ENCODE data around the gene ZNF778.

Gene ZNF778

GRCh38 chr16:89217388-89218191, at the start of gene ZNF778:
Gene ZNF778, plus strand, starts transcription at chr16:89217703. Its CDS starts 3,425 bp downstream, at chr16:89221128.
- intact Hi-C loops (cut with DNase I), result loop anchor here (1.0 to 5.0 kb wide), 4 partner anchors 23 to 511 kb away; partner anchors contain the start of genes CTU2, GALNS, RNF166 and TRAPPC2L

GRCh38 chr16:89168381-89169189, 48.9 kb upstream of the ZNF778 start:
- intact Hi-C loops (cut with DNase I), result loop anchor here (5.0 kb wide), 1 partner anchor 431 kb away; no protein-coding TSS in a partner anchor
- no peak for DNase-seq

More at GRCh38 chr16:89217388-89218191, at the start of gene ZNF778:
- DNase-seq, result peak; percentile 63 to 98 (median 81)

- intact Hi-C loops (cut with DNase I), result loop anchor here (5.0 to 10.0 kb wide), 2 partner anchors 432 to 535 kb away; partner anchors contain the start of gene IL17C
- no peak for DNase-seq
These were observed 47.7 kb upstream of the ZNF778 start for GRCh38 chr16:89169778-89170177.

- intact Hi-C loops (cut with DNase I), result loop anchor here (10.0 kb wide), 1 partner anchor 536 kb away; the partner anchor contains the start of gene IL17C
- DNase-seq, result no peak
These were observed 46.9 kb upstream of the ZNF778 start for GRCh38 chr16:89170346-89171215.

DNA sequence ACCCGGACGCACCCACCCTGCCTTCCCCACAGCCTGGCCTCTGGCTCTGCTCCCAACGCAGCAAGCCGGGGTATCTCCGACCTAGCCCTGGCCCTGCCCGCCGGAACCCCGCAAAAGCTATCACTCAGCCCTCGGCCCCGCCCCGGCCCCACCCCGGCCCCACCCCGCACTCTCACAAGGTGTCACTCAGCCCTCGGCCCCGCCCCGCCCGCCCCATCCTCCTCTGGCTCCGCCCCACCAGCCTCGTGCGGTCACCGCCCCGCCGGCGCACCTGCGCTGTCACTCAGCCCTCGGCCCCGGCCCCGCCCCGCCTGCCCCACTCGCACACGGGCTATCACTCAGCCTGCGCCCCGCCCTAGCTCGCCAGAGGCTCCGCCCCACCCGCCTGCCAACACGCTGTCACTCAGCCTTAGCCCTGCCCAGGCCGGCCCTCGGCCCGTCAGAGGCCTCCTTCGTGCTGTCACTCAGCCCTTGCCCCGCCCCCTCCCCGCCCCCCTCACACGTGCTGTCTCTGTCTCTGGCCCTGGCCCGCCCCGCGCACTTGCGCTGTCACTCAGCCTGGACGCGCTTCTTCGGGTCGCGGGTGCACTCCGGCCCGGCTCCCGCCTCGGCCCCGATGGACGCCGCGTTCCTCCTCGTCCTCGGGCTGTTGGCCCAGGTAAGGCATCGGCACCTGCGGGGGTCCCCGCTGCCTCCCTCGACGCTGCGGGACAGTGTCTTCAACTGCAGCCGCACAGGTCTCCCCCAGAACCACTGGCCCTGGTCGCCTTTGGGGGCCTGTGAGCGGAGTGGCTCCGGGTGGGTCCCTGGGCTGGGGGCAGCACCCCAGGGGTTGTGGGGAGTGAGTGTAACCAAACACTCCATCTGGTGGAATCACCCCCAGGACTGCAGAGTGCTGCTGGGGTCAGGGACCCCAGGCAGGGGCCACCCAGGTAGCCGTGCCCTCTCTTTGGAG, 46.0 kb upstream of the ZNF778 start, which contains the start of gene CDH15:
Gene CDH15, plus strand, starts transcription at position 533 of the 955 bp plus-strand sequence. Its CDS starts 84 bp downstream, at position 617.
- intact Hi-C loops (cut with DNase I), result loop anchor here (10.0 kb wide), 1 partner anchor 537 kb away; the partner anchor contains the start of gene IL17C
- DNase-seq, result peak; percentile 66 to 98 (median 84)

DNA sequence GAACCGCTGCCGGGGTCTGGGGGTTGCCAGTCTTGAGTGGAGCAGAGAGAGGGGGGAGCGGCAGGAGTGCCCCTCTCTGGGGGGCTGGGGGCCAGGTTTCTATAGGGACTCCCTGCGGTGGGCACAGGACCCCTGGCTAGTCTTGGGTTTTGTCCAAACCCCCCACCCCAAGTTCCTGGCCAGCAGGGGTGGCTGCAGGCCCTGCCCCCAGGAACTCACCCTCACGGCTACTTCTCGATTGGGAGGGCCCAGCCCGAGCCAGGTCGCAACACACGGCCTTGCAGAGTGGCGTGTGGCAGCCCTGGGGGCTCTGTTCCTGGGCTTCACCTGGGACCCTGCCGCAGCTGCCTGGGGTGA, 45.4 kb upstream of the ZNF778 start:
- intact Hi-C loops (cut with DNase I), result loop anchor here (10.0 kb wide), 1 partner anchor 537 kb away; the partner anchor contains the start of gene IL17C
- DNase-seq, result no peak

- intact Hi-C loops (cut with DNase I), result loop anchor here (10.0 kb wide), 1 partner anchor 538 kb away; the partner anchor contains the start of gene IL17C
- DNase-seq, result no peak
These were observed 44.9 kb upstream of the ZNF778 start for GRCh38 chr16:89172528-89173173.

- DNase-seq, result no peak
- intact Hi-C loops (cut with DNase I), result loop anchor here (10.0 kb wide), 1 partner anchor 539 kb away; the partner anchor contains the start of gene IL17C
These were observed 44.2 kb upstream of the ZNF778 start for GRCh38 chr16:89173174-89173921.

DNA sequence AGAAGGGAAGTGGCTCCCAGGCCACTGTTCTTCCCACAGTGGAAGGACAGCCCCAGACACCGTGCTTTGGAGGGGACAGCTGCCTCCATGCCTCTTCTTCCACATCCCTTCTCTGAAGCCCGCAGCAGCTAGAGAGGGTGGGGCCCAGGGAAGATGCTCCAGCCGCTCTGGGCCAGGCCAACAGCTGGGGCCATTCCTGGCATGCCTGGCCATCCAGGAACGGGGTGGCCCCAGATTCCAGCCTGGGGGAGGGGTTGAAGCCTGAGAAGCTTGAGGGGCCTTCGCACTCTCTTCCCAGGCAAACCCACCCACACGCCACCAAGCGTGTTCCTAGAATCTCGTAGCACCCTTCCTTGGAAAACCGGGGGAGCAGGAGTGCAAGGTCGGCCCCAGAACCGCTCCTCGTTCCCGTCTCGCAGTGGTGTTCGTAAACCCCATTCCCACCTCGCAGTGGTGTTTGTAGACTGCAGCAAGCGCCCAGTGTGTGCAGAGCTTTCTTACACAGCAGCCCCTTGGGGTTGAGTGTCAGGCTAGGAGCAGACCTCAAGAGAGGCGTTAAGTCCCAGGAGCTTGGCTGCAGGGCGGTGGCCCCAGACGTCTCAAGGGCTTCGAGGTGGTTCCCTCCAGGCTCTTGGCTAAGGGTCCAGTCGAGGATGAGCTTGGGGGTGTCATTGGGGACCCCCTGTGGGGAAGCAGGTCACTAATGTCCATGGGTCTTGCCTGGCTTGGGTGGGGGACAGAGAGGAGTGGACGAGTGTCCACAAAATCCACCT, 43.3 kb upstream of the ZNF778 start:
- DNase-seq, result no peak
- intact Hi-C loops (cut with DNase I), result loop anchor here (10.0 kb wide), 1 partner anchor 539 kb away; the partner anchor contains the start of gene IL17C

DNA sequence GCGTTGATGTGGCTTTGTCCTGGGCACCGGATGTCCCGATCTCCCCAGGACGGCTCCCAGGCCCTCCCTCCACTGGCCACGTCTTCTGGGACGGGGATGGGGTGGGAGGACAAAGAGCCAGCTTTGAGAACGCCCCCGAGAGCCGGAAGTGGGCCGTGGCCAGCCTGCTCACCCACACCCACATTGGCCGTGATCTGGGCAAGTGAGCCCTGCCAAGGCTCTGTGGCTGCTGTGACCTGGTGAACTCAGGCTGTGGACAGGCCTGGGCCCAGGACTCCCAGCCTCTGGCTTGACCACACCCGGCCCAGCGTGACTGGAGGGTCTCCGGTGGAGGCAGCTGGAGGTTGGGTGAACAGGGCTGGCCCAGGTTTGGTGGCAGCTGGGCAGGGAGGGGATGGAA, 42.6 kb upstream of the ZNF778 start:
- no peak for DNase-seq
- intact Hi-C loops (cut with DNase I), result loop anchor here (10.0 kb wide), 1 partner anchor 540 kb away; the partner anchor contains the start of gene IL17C

- no peak for DNase-seq
- intact Hi-C loops (cut with DNase I), result loop anchor here (10.0 kb wide), 1 partner anchor 541 kb away; the partner anchor contains the start of gene IL17C
These were observed 42.0 kb upstream of the ZNF778 start for GRCh38 chr16:89175280-89176146.

- no peak for DNase-seq
- intact Hi-C loops (cut with DNase I), result loop anchor here (10.0 kb wide), 1 partner anchor 541 kb away; the partner anchor contains the start of gene IL17C
These were observed 41.3 kb upstream of the ZNF778 start for GRCh38 chr16:89176147-89176690.

GRCh38 chr16:89176717-89177116, 40.8 kb upstream of the ZNF778 start:
- intact Hi-C loops (cut with DNase I), result loop anchor here (10.0 kb wide), 1 partner anchor 542 kb away; the partner anchor contains the start of gene IL17C
- DNase-seq, result no peak

GRCh38 chr16:89177501-89177900, 40.0 kb upstream of the ZNF778 start:
- DNase-seq, result no peak
- intact Hi-C loops (cut with DNase I), result loop anchor here (10.0 kb wide), 1 partner anchor 543 kb away; the partner anchor contains the start of gene IL17C

All from posterior cingulate gyrus (tissue), 11 donors.